Endothelial cell (in vitro differentiated cells): ENCODE results near the gene ALOX5AP. TPM values are rescaled to one million over a fixed set of nuclear protein-coding genes. Genes with fewer than 3 reads are reported as not detected.
A peak's percentile ranks its signal among the peaks of the same experiment; 100 is the strongest.

Experiments used
- DNase-seq: peaks from one replicate; pipeline ENCODE4 v3.0.0; 2021; ENCODE audit warnings: low spot score
- H3K27ac Mint-ChIP-seq: one replicate; pipeline ENCODE4 v1.8.0; 2021; ENCODE audit warnings: mixed read lengths, inconsistent platforms; ENCODE audit not compliant: unreplicated experiment
- H3K27me3 Mint-ChIP-seq: one replicate; pipeline ENCODE4 v1.8.0; 2021; ENCODE audit warnings: mild to moderate bottlenecking, moderate library complexity, mixed read lengths, inconsistent platforms; ENCODE audit not compliant: unreplicated experiment
- H3K36me3 Mint-ChIP-seq: one replicate; pipeline ENCODE4 v1.8.0; 2021; ENCODE audit warnings: mild to moderate bottlenecking, low read depth, mixed read lengths, inconsistent platforms; ENCODE audit not compliant: unreplicated experiment
- H3K4me1 Mint-ChIP-seq: one replicate; pipeline ENCODE4 v1.8.0; 2021; ENCODE audit warnings: mild to moderate bottlenecking, mixed read lengths, inconsistent platforms; ENCODE audit not compliant: unreplicated experiment
- H3K4me3 Mint-ChIP-seq: one replicate; pipeline ENCODE4 v1.8.0; 2021; ENCODE audit warnings: mild to moderate bottlenecking, mixed read lengths, inconsistent platforms; ENCODE audit not compliant: unreplicated experiment
- H3K9me3 Mint-ChIP-seq: one replicate; pipeline ENCODE4 v1.8.0; 2021; ENCODE audit warnings: mixed read lengths, inconsistent platforms; ENCODE audit not compliant: unreplicated experiment
- total RNA-seq: library from RNA; stranded (reverse); fragmentation: NEBNext Ultra II Directional; extraction: Animal tissue kit (Norgen Biotek cat#: 25700); gene quantifications from one replicate; pipeline ENCODE4 v1.2.1, GENCODE V29; 2021; ENCODE audit not compliant: unreplicated experiment
- TF ChIP-seq, protein P1 (sequence below): fragments of 200-600 bp; sonication (generic); IDR thresholded peaks from one replicate; pipeline ENCODE4 v1.5.0; 2021; ENCODE audit warnings: antibody characterized with exemption; ENCODE audit not compliant: unreplicated experiment

Gene ALOX5AP
- total RNA-seq, 1 donor from 2014 or later: 1.9 TPM

DNA sequence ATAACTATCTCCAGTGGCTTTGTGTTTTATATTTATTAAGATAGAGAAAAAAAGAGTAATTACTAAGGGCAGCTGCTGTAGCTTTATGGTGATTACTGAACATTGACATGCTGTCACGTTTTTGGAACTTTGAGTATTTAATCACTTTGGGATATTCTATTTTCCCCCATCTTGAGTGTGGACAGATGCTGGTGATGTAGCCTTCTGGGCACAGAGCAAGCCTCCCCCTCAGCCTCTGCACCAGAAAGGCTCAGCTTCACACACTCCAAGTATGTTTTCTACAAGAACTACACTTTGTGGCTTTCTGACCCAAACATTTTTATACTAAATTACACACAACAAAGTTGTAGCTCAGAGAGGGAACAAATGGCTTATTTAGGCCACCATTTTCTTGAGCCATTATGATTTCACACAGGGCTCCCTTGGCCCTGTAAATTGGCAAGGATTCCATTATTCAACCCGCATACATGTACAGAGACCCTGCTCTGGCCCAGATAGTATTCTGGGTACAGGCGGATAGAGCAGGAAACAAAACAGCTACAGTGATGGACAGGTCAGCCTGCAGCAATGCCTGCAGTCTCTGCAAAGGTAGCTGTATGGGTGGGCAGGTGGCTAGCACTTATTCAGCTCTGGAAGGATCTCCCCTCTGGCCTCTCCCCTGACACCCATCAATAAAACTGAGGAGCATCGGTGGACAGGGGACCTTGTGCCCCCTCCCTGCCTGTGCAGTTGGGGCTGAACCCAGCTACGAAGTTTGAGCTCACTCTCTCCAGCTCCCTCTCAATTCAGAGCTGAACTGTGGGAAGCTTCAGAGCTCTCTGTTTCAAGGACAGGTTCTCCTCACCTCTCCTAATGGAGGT is 1.3 kb downstream of the ALOX5AP start:
- no peak for DNase-seq
- H3K4me1 Mint-ChIP-seq: peaks cover 35% of the 10 kb centered on the region
- peaks cover 5% of the 10 kb centered on the region for H3K27me3 Mint-ChIP-seq
- H3K9me3 Mint-ChIP-seq: no peaks in the 10 kb centered on the region
- H3K36me3 Mint-ChIP-seq: no peaks in the 10 kb centered on the region
- TF ChIP-seq, protein P1, sequence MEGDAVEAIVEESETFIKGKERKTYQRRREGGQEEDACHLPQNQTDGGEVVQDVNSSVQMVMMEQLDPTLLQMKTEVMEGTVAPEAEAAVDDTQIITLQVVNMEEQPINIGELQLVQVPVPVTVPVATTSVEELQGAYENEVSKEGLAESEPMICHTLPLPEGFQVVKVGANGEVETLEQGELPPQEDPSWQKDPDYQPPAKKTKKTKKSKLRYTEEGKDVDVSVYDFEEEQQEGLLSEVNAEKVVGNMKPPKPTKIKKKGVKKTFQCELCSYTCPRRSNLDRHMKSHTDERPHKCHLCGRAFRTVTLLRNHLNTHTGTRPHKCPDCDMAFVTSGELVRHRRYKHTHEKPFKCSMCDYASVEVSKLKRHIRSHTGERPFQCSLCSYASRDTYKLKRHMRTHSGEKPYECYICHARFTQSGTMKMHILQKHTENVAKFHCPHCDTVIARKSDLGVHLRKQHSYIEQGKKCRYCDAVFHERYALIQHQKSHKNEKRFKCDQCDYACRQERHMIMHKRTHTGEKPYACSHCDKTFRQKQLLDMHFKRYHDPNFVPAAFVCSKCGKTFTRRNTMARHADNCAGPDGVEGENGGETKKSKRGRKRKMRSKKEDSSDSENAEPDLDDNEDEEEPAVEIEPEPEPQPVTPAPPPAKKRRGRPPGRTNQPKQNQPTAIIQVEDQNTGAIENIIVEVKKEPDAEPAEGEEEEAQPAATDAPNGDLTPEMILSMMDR: no peak
- no peak overlapping the region for H3K4me3 Mint-ChIP-seq
- no peak overlapping the region for H3K27ac Mint-ChIP-seq

DNA sequence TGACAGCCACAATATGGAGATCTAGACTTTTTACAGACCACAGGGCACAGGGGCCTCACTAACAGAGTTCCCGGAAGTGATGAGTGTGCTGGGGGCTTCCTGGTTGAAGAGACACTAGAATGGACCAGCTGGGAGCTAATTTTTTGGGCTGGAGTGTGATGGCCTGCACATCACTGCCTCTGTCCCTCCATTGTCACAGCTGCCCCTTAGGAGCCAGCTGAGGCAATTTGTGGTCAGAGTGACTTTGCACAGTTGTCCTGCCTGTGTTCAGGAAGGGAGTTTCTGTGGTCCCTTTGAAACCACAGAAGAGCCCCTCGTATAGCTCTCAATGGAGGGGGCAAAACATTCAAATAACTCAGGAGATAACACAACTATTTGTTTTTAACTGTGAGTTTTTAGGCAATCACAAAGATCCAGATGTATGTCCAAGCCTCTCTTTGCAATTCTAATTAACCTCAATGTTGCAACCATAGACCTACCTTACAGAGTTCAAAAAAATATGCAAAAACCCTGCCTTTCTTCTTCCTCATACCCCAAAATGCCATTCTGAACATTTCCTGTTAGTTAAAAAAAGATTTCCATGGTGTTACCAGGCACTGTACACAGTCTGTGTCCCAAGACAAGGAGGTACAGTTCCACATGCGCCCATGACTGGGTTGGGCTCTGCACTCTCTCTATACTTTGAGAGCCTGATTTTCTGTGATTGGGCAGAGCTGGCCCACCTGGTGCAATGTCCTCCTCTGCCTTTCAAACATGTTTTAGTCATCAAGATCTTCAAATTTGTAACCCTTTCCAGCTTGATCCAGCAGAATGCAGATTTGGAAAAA is 2.4 kb downstream of the ALOX5AP start:
- no peak for DNase-seq
- Mint-ChIP-seq H3K9me3 (no peaks in the 10 kb centered on the region), H3K27me3 (peaks cover 5% of the 10 kb centered on the region), H3K27ac (peak overlapping the region; percentile 38), H3K4me3 (no peak overlapping the region), H3K4me1 (peaks cover 35% of the 10 kb centered on the region), H3K36me3 (no peaks in the 10 kb centered on the region)
- TF ChIP-seq, protein P1: no peak

DNA sequence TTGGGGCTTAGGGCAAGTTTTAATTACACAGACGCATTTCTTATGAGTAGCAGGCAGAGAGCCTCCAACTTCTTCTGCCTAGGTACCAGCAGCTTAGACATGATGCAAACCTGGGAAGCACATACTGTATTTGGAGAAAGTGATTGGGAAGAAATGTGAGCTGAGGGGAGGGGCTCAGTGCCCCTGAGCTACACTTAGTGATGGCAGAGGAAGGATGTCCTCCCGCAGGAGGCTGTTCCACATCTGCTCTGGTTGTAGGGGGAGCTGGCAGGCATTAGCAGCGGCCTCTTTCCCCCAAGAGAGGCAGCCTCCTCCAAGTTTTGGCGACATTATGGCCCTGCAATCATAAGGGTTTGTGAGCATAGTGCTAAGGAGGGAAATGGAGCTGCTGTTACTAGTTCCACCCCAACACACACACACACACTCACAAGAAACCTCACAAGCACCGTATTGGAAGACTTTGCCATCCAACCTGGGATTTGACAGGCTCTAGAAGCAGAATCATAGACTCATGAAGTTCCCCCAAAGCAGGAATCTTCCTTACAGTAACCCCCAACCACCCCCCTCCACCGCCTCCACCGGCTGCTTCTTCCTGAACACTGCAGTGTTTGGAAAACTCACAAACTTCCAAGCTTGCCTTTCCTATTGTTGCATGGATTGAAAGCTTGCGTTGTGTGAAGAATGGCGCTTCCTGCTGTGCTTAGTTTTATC is 3.3 kb downstream of the ALOX5AP start:
- no peak overlapping the region for H3K27ac Mint-ChIP-seq
- peaks cover 35% of the 10 kb centered on the region for H3K4me1 Mint-ChIP-seq
- H3K27me3 Mint-ChIP-seq: peaks cover 8% of the 10 kb centered on the region

DNA sequence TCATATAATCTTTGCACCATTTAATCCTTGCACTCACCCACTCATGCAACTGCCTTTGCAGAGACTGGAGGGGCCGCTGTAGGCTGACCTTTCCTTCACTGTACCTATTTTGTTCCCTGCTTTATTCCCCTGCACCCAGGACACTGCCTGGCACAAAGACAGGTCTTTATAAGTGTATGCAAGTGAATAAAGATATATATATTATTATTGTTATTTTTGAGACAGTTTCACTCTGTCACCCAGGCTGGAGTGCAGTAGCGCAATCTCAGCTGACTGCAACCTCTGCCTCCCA is 3.8 kb downstream of the ALOX5AP start:
- TF ChIP-seq, protein P1: no peak
- Mint-ChIP-seq H3K9me3 (no peaks in the 10 kb centered on the region), H3K36me3 (no peaks in the 10 kb centered on the region), H3K27me3 (peaks cover 8% of the 10 kb centered on the region), H3K4me3 (no peak overlapping the region), H3K27ac (no peak overlapping the region), H3K4me1 (peaks cover 34% of the 10 kb centered on the region)
- no peak for DNase-seq

More for the DNA sequence above, 3.3 kb downstream of the ALOX5AP start:
- no peak for DNase-seq
- no peak overlapping the region for H3K4me3 Mint-ChIP-seq
- TF ChIP-seq, protein P1: no peak
- no peaks in the 10 kb centered on the region for H3K9me3 Mint-ChIP-seq
- H3K36me3 Mint-ChIP-seq: no peaks in the 10 kb centered on the region
